Liver (tissue), 9 donors: Measurements from ENCODE around the gene UNC13A. TPM values are rescaled to one million over a fixed set of nuclear protein-coding genes. Genes with fewer than 3 reads are reported as not detected.

Experiments used
- DNase-seq: peaks from one replicate; pipeline ENCODE4 v3.0.0-alpha.2; 2017; ENCODE audit warnings: low spot score
- H3K27ac ChIP-seq, 2 donors: one replicate each; pipeline ENCODE4 v1.7.0; 2013; ENCODE audit warnings: inconsistent platforms in 2 of 2, low read length in 2 of 2, control low read depth in 1 of 2, low read depth in 1 of 2, mild to moderate bottlenecking in 1 of 2
- H3K27me3 ChIP-seq, 4 donors: one replicate each; pipeline versions ENCODE4 v1.6.1 to v1.7.0; 2013; ENCODE audit warnings: low read length in 3 of 4, inconsistent platforms in 1 of 4, mild to moderate bottlenecking in 1 of 4, moderate library complexity in 1 of 4; ENCODE audit not compliant: control insufficient read depth in 4 of 4, insufficient read depth in 4 of 4
- H3K36me3 ChIP-seq, 4 donors: one replicate each; pipeline versions ENCODE4 v1.6.1 to v1.7.0; 2013; ENCODE audit warnings: low read length in 3 of 4, mild to moderate bottlenecking in 3 of 4, low read depth in 1 of 4, moderate library complexity in 1 of 4; ENCODE audit not compliant: control insufficient read depth in 4 of 4, insufficient read depth in 3 of 4
- H3K4me1 ChIP-seq, 4 donors: one replicate each; pipeline versions ENCODE4 v1.6.1 to v1.7.0; 2013; ENCODE audit warnings: low read length in 3 of 4, mild to moderate bottlenecking in 3 of 4, moderate library complexity in 1 of 4; ENCODE audit not compliant: control insufficient read depth in 4 of 4, insufficient read depth in 4 of 4
- H3K4me3 ChIP-seq, 3 donors: one replicate each; pipeline versions ENCODE4 v1.6.1 to v1.7.0; 2013; ENCODE audit warnings: low read length in 3 of 3, control low read depth in 1 of 3, low read depth in 1 of 3, mild to moderate bottlenecking in 1 of 3
- H3K9ac ChIP-seq, 2 donors: one replicate each; pipeline ENCODE4 v1.7.0; 2013; ENCODE audit warnings: low read length in 2 of 2, mild to moderate bottlenecking in 2 of 2, moderate library complexity in 2 of 2, control low read depth in 1 of 2, low read depth in 1 of 2
- H3K9me3 ChIP-seq, 4 donors: one replicate each; pipeline versions ENCODE4 v1.6.1 to v1.7.0; 2013; ENCODE audit warnings: low read length in 3 of 4; ENCODE audit not compliant: control insufficient read depth in 4 of 4
- ATF3 ChIP-seq: IDR thresholded peaks from 2 replicates; pipeline ENCODE4 v1.6.1; 2016; ENCODE audit warnings: antibody characterized with exemption
- CTCF ChIP-seq: fragments of 150-350 bp; IDR thresholded peaks from 2 replicates; pipeline ENCODE4 v1.5.1; 2017; ENCODE audit warnings: improper control_type of control experiment, low read depth, low read length; ENCODE audit not compliant: missing input control
- EGR1 ChIP-seq, 2 donors: IDR thresholded peaks; 2 replicates each; pipeline ENCODE4 v1.6.1; 2016 to 2018; ENCODE audit warnings: antibody characterized with exemption in 2 of 2, low read depth in 2 of 2
- FOXA1 ChIP-seq: IDR thresholded peaks from 2 replicates; pipeline ENCODE4 v1.6.1; 2016; ENCODE audit warnings: antibody characterized with exemption
- GABPA ChIP-seq, 2 donors: IDR thresholded peaks in 1 of 2; conservative IDR thresholded peaks in 1 of 2; 2 replicates each; pipeline ENCODE4 v1.6.1; 2016; ENCODE audit warnings: antibody characterized with exemption in 2 of 2, mild to moderate bottlenecking in 1 of 2, moderate library complexity in 1 of 2
- HNF4A ChIP-seq, 2 donors: conservative IDR thresholded peaks; 2 replicates each; pipeline ENCODE4 v1.6.1; 2016; ENCODE audit warnings: antibody characterized with exemption in 2 of 2, mild to moderate bottlenecking in 2 of 2
- JUND ChIP-seq, 2 donors: IDR thresholded peaks; 2 replicates each; pipeline ENCODE4 v1.6.1; 2016; ENCODE audit warnings: antibody characterized with exemption in 2 of 2
- MAX ChIP-seq: IDR thresholded peaks from 2 replicates; pipeline ENCODE4 v1.6.1; 2016; ENCODE audit warnings: antibody characterized with exemption
- NR2F2 ChIP-seq: IDR thresholded peaks from 2 replicates; pipeline ENCODE4 v1.6.1; 2016; ENCODE audit warnings: antibody characterized with exemption
- RAD21 ChIP-seq, 2 donors: IDR thresholded peaks; 2 replicates each; pipeline ENCODE4 v1.6.1; 2016; ENCODE audit warnings: antibody characterized with exemption in 2 of 2, mild to moderate bottlenecking in 2 of 2
- REST ChIP-seq: IDR thresholded peaks from 2 replicates; pipeline ENCODE4 v1.6.1; 2016; ENCODE audit warnings: antibody characterized with exemption, mild to moderate bottlenecking
- RXRA ChIP-seq, 2 donors: IDR thresholded peaks; 2 replicates each; pipeline ENCODE4 v1.6.1; 2017 to 2018; ENCODE audit warnings: antibody characterized with exemption in 2 of 2, mild to moderate bottlenecking in 1 of 2
- SP1 ChIP-seq: IDR thresholded peaks from 2 replicates; pipeline ENCODE4 v1.6.1; 2018; ENCODE audit warnings: antibody characterized with exemption, mild to moderate bottlenecking
- TAF1 ChIP-seq: conservative IDR thresholded peaks from 2 replicates; pipeline ENCODE4 v1.6.1; 2016; ENCODE audit warnings: antibody characterized with exemption, mild to moderate bottlenecking
- YY1 ChIP-seq: IDR thresholded peaks from 2 replicates; pipeline ENCODE4 v1.6.1; 2016; ENCODE audit warnings: antibody characterized with exemption, mild to moderate bottlenecking
- ZBTB33 ChIP-seq: IDR thresholded peaks from 2 replicates; pipeline ENCODE4 v1.6.1; 2016; ENCODE audit warnings: antibody characterized with exemption
- WGBS: extraction: QIAGEN DNeasy Blood & Tissue Kit; methylation state at CpG from one replicate; pipeline ENCODE4 v1.1.7; 2013; 5-methylcytosine and 5-hydroxymethylcytosine counted together
- polyA plus RNA-seq, 2 donors: library from polyadenylated mRNA; stranded (reverse) in 1 of 2; unstranded in 1 of 2; fragments of 200-250 nt in 1 of 2; fragments of >200 nt in 1 of 2; fragmentation: Nextera tagmentation in 1 of 2; extraction: Ambion mirVana in 1 of 2; gene quantifications; one replicate each; pipeline versions ENCODE4 v1.2.1 to v1.2.3, GENCODE V29; 2013 to 2015
- total RNA-seq, 2 donors: library from RNA; depleted of rRNA; stranded (reverse); fragments of >200 nt; gene quantifications; one replicate each; pipeline ENCODE4 v1.2.3, GENCODE V29; 2014
- donor health status: healthy.
- donor health status: healthy.
- donor health status: healthy.
- donor health status: healthy.
- donor health status: healthy.

The UNC13A gene
- total and polyA plus RNA-seq, 4 donors = under 0.01 to 0.01 TPM; not detected in 2

GRCh38 chr19:17629760-17630159, 58.4 kb downstream of the UNC13A start (continued):
- no peak for TF ChIP-seq ZBTB33
- TF ChIP-seq FOXA1 = no peak

GRCh38 chr19:17627921-17628320, 60.2 kb downstream of the UNC13A start:
- TF ChIP-seq REST (no peak), TAF1 (no peak), RXRA (IDR thresholded peaks at IDR 0.05) (no peak), JUND (IDR thresholded peaks at IDR 0.05) (no peak), RAD21 (IDR thresholded peaks at IDR 0.05) (no peak), CTCF (no peak), YY1 (no peak)
- Histone ChIP-seq H3K9ac (no peak overlapping the region), H3K9me3 (peaks cover 0 to 1% (median 0%) of the 10 kb centered on the region in 4 donors), H3K36me3 (no peaks in the 10 kb centered on the region), H3K27me3 (no peaks in the 10 kb centered on the region), H3K27ac (no peak overlapping the region), H3K4me1 (no peaks in the 10 kb centered on the region), H3K4me3 (no peak overlapping the region)
- 74% methylated on average over 5 of the region's 5 CpGs for WGBS
- no peak for DNase-seq

GRCh38 chr19:17627161-17627560, 61.0 kb downstream of the UNC13A start:
- Histone ChIP-seq H3K36me3 (no peaks in the 10 kb centered on the region), H3K4me3 (no peak overlapping the region), H3K4me1 (no peaks in the 10 kb centered on the region), H3K27ac (no peak overlapping the region), H3K9me3 (peaks cover 0 to 5% (median 0%) of the 10 kb centered on the region in 4 donors), H3K27me3 (no peaks in the 10 kb centered on the region), H3K9ac (no peak overlapping the region)
- no peak for TF ChIP-seq EGR1 (IDR thresholded peaks at IDR 0.05; ENCODE audit: low read depth in 2 of 2)
- TF ChIP-seq ZBTB33 = no peak
- TF ChIP-seq RAD21 (IDR thresholded peaks at IDR 0.05) = no peak
- TF ChIP-seq SP1 = no peak
- no peak for TF ChIP-seq YY1
- no peak for TF ChIP-seq GABPA (IDR thresholded peaks at IDR 0.05 in 1 of 2, conservative IDR thresholded peaks at IDR 0.05 in 1 of 2)
- no peak for TF ChIP-seq ATF3
- TF ChIP-seq JUND (IDR thresholded peaks at IDR 0.05) = no peak
- TF ChIP-seq FOXA1 = no peak
- TF ChIP-seq NR2F2 = no peak
- TF ChIP-seq RXRA (IDR thresholded peaks at IDR 0.05) = no peak
- no peak for TF ChIP-seq TAF1
- no peak for TF ChIP-seq REST
- no peak for TF ChIP-seq MAX
- TF ChIP-seq HNF4A (conservative IDR thresholded peaks at IDR 0.05) = no peak
- WGBS = 88% methylated on average over 3 of the region's 3 CpGs
- DNase-seq = no peak
